COLO829 (cell line): ENCODE results near the gene MYRIP.
"Not testable (repeated sequence)": the region's sequence is repeated elsewhere in the genome, so short reads cannot be mapped to it uniquely, and the experiment has no call there.

Experiments
- DNase-seq: peaks from one replicate; pipeline ENCODE4 v3.0.0; 2012; ENCODE audit warnings: low spot score

The MYRIP gene

GRCh38 chr3:40042752-40043443 lies 233.5 kb downstream of the MYRIP start:
- DNase-seq = no peak

GRCh38 chr3:40043444-40043755 lies 234.0 kb downstream of the MYRIP start:
- DNase-seq = peak; percentile 90

DNA sequence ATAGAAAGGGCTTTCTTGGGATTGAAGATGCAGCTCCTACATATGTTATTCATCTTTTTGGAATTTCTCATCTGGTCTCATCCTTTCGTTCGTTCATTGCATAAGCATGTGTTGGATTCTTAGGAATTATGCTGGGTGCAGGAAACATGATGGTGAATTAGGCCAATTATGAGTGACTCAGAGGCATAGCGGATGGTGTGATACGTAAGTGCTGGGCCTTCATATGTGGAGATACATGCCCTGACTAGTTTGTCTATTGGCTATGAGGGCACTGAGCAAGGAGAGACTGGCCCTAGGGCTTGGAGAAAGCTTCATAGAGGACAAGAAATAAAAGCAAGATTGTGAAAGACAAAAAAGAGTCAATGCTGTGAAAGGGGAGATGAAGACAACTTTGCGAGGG lies 235.1 kb downstream of the MYRIP start:
- DNase-seq = peak; percentile 88

DNA sequence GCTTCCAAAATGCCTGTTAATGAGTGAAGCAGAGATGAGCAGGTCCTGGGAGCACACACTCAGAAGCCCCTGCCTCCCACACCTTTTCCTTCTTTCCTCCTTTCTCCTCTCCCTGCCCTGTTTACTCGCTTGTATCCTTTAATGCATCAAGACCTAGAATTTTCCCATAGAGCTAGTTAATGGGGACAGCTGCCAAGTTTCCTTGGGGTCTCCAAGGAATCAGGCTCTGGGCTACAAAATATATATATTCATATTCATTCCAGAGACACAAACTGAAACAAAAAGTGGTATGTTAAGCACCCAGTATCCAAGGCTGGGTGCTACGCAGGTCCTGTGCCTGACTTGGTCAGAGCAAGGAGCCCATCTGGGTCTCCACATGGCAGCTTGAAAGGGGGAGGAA lies 235.6 kb downstream of the MYRIP start:
- no peak for DNase-seq

- no peak for DNase-seq
These were observed 236.7 kb downstream of the MYRIP start for GRCh38 chr3:40046149-40046548.

- DNase-seq = no peak
These were observed 238.0 kb downstream of the MYRIP start for GRCh38 chr3:40047406-40047805.

- DNase-seq = no peak
These were observed 244.3 kb downstream of the MYRIP start for GRCh38 chr3:40053663-40054062.

DNA sequence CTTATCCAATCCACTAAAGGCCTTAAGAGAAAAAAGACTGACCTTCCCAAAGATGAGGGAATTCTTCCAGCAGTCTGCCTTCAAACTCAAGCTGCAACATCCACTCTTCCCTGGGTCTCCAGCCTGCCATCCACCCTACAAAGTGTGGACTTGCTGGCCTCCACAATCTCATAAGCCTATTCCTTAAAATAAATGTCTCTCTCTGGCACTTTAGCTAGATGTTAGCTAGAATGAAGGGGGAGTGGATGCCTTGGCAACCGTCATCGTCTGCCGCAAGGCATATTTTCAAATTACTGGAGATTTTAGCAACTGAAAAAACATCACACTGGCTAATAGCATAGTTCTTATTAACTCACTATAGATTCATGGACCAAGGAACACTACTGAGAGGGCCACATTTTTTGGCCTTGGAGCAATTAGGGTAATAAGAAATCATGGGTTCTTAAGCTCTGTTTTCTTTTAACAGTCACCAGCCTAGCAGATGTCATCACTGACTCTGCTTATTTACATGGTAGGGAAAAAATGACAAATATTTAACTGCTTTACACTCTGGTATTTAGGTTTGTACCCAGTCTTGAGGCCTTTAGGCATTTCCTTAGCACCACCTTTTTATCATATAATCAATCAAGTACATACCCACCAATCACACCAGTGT lies 245.3 kb downstream of the MYRIP start:
- DNase-seq = no peak

GRCh38 chr3:40055361-40055760 lies 246.0 kb downstream of the MYRIP start:
- DNase-seq = no peak

DNA sequence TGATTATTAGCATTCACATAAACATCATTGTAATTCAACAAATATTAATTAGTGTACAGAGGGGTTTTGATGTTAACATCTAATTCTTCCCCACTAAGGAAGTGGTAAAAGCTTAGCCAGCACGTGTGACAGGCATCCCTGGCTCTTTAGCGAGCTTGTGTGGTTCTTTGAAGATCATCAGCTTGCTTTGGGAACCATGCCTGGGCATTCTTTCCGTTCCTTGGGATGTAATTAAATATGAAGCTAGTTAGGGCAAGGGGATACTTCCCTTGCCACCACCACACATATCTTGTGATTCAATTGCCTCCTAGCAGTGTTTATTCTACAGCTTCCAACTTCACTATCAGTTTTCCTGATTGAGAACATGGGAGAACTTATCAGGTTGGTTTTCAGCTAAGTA lies 246.5 kb downstream of the MYRIP start:
- no peak for DNase-seq

DNA sequence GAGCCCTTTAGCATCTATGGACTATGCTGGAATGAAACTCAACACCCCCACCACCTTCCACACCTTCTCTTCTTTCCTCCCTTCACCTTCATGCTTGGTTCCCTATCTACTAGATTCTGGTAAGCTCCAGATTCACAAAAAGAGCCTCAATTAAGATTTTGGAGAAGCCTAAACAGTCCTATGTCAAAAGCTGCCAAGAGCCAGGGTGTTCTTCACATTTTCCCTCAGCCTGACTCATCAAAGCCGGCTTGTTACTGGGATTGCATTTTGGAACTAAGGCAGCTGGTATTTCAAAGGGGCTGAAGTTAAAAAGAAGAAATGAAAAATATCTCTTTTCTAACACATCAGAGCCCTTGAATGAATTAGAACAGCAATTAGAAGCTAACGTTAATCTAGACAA lies 247.7 kb downstream of the MYRIP start:
- no peak for DNase-seq

DNA sequence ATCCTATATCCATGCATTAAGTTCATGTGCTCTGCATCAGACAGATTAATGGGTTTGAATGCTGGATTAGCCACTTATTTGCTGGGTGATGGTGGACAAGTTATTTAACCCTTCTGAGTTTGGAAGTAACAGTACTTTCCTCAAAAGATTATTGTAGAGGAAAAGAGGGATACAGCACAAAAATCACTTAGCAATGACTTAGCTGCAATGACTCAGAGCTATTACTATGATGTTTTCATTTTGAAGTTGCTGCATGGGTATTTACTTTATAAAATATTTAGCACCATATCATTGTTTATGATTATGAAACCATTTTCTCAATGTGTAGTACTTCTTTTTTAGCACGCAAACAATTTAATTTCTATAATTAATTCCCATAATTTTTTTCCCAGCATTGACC lies 248.4 kb downstream of the MYRIP start:
- DNase-seq = no peak

DNA sequence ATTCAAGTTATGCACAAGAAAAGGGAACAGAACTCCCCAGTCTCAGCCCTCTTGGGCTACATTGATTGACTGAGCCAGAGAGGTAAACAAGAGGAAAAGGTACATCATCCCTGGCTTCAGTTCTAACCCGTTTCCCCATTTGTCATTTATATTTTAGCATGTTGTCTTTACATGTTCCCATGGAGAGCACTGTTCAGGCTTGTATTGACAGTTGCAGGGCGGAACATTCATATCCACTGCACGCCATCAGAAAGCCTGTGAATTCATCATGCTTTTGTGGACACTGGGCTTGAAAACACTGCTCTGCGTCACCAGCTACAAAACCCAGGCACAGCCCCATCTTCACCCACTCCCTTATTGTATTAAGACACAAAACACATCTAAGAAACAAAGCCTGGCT lies 259.2 kb downstream of the MYRIP start:
- no peak for DNase-seq

GRCh38 chr3:40070816-40071215 lies 261.4 kb downstream of the MYRIP start:
- DNase-seq = no peak

DNA sequence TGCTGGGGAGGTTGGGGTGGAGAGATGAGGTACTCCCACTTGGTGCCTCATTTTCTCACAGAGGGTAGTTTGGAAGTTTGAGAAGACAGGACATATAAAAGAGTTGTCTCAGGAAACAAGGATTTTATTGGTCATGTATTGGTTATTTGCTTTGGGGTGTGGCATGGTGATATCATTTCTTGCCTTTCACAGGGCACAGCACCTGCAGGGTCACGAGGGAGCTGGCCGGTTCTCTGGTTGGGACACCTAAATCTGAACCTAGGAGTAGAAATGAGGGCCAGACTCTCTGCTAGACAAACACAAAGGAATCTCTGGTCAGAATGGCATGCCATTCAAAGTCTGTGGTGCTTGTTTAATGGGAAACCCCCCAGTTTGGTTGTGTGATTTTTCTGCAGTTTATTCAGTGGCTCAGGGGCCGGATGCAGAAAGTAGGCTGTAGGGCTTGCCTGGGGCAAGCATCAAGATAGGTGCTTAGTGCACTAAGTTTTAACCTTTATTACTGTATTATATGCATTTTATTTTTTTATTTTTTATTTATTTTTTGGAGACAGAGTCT lies 262.4 kb downstream of the MYRIP start:
- DNase-seq = no peak

DNA sequence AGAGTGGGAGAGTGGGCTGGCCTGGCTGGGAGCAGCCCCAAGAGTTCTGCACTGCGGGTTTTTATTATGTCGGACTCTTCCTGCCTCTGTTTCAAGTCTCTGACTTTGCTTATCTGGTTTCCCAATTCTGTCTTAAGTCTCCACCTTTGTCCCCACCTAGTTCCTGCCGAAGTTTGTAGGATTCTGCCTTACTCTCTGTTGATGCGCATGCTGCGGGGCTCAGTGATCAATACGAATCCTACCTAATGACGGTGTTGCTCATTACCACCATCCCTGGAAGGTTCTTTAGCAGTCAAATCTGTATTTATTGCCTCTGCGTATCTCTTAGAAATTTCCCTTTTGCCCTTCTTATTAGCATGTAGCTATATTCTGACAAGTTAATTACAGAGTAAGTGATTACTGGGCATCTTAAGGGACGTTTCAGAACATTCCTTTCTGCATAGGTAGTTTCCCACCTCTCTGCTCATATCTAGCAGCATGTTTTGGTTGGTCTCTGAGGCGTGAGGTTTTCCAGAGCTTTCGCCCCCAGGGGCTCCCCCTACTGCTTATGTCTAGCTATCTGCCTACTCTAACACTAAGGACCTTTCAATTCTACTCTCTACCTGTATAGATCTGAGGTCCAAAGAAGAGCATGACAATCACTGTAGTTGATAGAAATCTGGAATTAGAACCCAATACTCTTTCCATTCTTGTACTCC lies 264.1 kb downstream of the MYRIP start:
- DNase-seq = no peak

DNA sequence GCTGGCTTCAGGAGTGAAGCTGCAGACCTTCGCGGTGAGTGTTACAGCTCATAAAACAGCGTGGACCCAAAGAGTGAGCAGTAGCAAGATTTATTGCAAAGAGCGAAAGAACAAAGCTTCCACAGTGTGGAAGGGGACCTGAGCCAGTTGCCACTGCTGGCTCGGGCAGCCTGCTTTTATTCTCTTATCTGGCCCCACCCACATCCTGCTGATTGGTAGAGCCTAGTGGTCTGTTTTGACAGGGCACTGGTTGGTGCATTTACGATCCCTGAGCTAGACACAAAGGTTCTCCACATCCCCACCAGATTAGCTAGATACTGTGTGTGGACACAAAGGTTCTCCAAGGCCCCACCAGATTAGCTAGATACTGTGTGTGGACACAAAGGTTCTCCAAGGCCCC lies 267.7 kb downstream of the MYRIP start:
- not testable (repeated sequence) for DNase-seq

DNA sequence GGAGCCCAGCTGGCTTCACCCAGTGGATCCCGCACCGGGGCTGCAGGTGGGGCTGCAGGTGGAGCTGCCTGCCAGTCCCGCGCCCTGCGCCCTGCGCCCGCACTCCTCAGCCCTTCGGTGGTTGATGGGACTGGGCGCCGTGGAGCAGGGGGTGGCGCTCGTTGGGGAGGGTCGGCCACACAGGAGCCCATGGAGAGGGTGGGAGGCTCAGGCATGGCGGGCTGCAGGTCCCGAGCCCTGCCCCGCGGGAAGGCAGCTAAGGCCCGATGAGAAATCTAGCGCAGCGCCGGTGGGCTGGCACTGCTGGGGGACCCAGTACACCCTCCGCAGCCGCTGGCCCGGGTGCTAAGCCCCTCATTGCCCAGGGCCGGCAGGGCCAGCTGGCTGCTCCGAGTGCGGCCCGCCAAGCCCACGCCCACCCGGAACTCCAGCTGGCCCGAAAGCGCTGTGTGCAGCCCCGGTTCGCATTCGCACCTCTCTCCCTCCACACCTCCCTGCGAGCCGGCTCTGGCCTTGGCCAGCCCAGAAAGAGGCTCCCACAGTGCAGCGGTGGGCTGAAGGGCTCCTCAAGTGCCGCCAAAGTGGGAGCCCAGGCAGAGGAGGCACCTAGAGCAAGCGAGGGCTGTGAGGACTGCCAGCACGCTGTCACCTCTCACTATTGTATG lies 268.6 kb downstream of the MYRIP start:
- not testable (repeated sequence) for DNase-seq

GRCh38 chr3:40078590-40078989 lies 269.2 kb downstream of the MYRIP start:
- DNase-seq = no peak

- no peak for DNase-seq
These were observed 269.9 kb downstream of the MYRIP start for GRCh38 chr3:40079203-40079846.

DNA sequence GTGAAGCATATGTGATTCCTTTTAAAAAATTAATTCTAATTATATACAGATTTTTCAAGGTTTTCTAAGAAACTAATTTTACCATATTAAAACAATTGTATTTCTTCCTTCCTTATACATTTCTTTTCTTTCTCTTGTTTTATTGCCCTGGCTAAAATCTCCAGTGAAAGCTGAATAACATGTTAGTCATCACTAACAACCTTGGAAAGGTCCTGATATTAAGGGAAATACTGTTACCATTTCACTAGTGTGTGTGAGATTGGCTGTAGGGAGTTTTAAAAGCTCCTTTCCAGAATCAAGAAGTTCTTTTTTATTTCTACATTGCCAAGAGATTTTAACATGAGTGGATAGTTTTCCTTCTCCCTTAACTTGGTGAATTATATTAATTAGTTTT lies 270.4 kb downstream of the MYRIP start:
- no peak for DNase-seq

DNA sequence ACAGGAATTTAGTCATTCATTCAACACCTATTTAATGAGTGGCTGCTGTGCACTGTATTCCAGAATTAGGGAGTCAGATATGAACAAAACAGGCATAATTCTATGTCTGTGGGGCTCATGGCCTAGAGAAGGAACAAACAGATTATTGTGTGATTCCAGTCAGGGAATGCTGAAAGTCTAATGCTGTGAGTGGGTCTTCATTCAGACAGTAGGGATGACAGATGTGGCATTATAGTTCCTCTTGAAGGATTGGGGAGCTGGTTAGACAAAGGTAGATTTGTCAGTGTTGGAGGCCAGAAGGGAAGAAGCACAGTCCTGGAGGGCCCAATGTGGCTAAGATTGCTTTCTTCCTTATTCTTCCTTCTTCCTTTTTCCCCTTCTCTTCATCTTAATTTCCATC lies 273.7 kb downstream of the MYRIP start:
- peak; percentile 68 for DNase-seq
